ENCODE measurements around the gene FAM200B.

- TF ChIP-seq REST (IDR thresholded peaks at IDR 0.05; ENCODE audit: low read depth) = no peak
- TF ChIP-seq EP300 (IDR thresholded peaks at IDR 0.05; ENCODE audit: borderline replicate concordance) = no peak
Measured at GRCh38 chr4:15667006-15667405, 14.6 kb upstream of the FAM200B start.
